Cerebellar cortex (tissue), 1 donor: ENCODE results near the gene MAGI2.

Source experiments
- DNase-seq: peaks from one replicate; pipeline ENCODE4 v3.0.0-alpha.2; 2015; ENCODE audit warnings: low spot score

Gene MAGI2

GRCh38 chr7:78139335-78139734 is 1314.1 kb downstream of the MAGI2 start:
- no peak for DNase-seq

- DNase-seq: no peak
These were observed 1318.7 kb downstream of the MAGI2 start for GRCh38 chr7:78134774-78135173.

- peak; percentile 5 for DNase-seq
These were observed 1319.2 kb downstream of the MAGI2 start for GRCh38 chr7:78134256-78134655.

GRCh38 chr7:78130446-78131215 is 1322.8 kb downstream of the MAGI2 start:
- DNase-seq: no peak

GRCh38 chr7:78129865-78130264 is 1323.6 kb downstream of the MAGI2 start:
- no peak for DNase-seq

- no peak for DNase-seq
These were observed 1326.5 kb downstream of the MAGI2 start for GRCh38 chr7:78127009-78127408.

- no peak for DNase-seq
These were observed 1327.6 kb downstream of the MAGI2 start for GRCh38 chr7:78125884-78126283.

GRCh38 chr7:78124216-78124615 is 1329.3 kb downstream of the MAGI2 start:
- peak; percentile 24 for DNase-seq

GRCh38 chr7:78121888-78122287 is 1331.6 kb downstream of the MAGI2 start:
- DNase-seq: no peak

- DNase-seq: no peak
These were observed 1335.0 kb downstream of the MAGI2 start for GRCh38 chr7:78118470-78118869.

- no peak for DNase-seq
These were observed 1337.6 kb downstream of the MAGI2 start for GRCh38 chr7:78115876-78116275.

- no peak for DNase-seq
These were observed 1338.5 kb downstream of the MAGI2 start for GRCh38 chr7:78114993-78115392.

- DNase-seq: no peak
These were observed 1341.0 kb downstream of the MAGI2 start for GRCh38 chr7:78112488-78112887.

- no peak for DNase-seq
These were observed 1342.1 kb downstream of the MAGI2 start for GRCh38 chr7:78111386-78111785.

- no peak for DNase-seq
These were observed 1350.0 kb downstream of the MAGI2 start for GRCh38 chr7:78103475-78103874.

- no peak for DNase-seq
These were observed 1352.4 kb downstream of the MAGI2 start for GRCh38 chr7:78101076-78101475.

- DNase-seq: no peak
These were observed 1353.6 kb downstream of the MAGI2 start for GRCh38 chr7:78099715-78100394.

- DNase-seq: no peak
These were observed 1357.9 kb downstream of the MAGI2 start for GRCh38 chr7:78095549-78095948.

- peak; percentile 6 for DNase-seq
These were observed 1361.1 kb downstream of the MAGI2 start for GRCh38 chr7:78092331-78092730.

- peak; percentile 14 for DNase-seq
These were observed 1362.9 kb downstream of the MAGI2 start for GRCh38 chr7:78090616-78091015.

GRCh38 chr7:78083476-78084120 is 1369.9 kb downstream of the MAGI2 start:
- DNase-seq: no peak

GRCh38 chr7:78082556-78082955 is 1370.9 kb downstream of the MAGI2 start:
- no peak for DNase-seq

- no peak for DNase-seq
These were observed 1371.6 kb downstream of the MAGI2 start for GRCh38 chr7:78081888-78082287.
